ENCODE measurements around the gene ENTPD8. TPM values are rescaled to one million over a fixed set of nuclear protein-coding genes. Genes with fewer than 3 reads are reported as not detected.

ENTPD8 gene
- total and polyA plus RNA-seq, 2 of the 13 experiments (the other 11 are each of a cell fraction or from before 2014, with no cell fraction given), result 0.26 to 0.44 TPM

GRCh38 chr9:137456864-137457405, 15.8 kb upstream of the ENTPD8 start:
- peak overlapping the region; percentile 96 for H3K4me2 ChIP-seq (ENCODE audit: low read depth, low read length)
- ChIA-PET CTCF (ENCODE audit: low intra/inter-chr PET ratio, low total read pairs) (no interaction called here), POLR2A (no interaction called here)
- peaks cover 12 to 36% of the 10 kb centered on the region in 2 experiments for H3K36me3 ChIP-seq (replicated peaks in 1 of 2; ENCODE audit: control insufficient read depth in 1 of 2, insufficient read depth in 2 of 2, low read length in 2 of 2)
- H3K79me2 ChIP-seq (ENCODE audit: insufficient read depth, low read length), result peaks cover 31% of the 10 kb centered on the region
- BruUV-seq (replicated peaks), result no TSS peak
- no peaks in the 10 kb centered on the region for H3K9me3 ChIP-seq (ENCODE audit: low read length)
- H3K27me3 ChIP-seq (ENCODE audit: control insufficient read depth in 1 of 2, insufficient read depth in 2 of 2, low read length in 2 of 2), result no peaks in the 10 kb centered on the region
- WGBS (ENCODE audit: low lambda C conversion rate), result 93% methylated on average over 10 of the region's 10 CpGs
- peak overlapping the region; percentile 15 to 95 (median 95); a peak in 5 of 6 replicates for H3K4me3 ChIP-seq (replicated peaks in 1 of 3; ENCODE audit: insufficient read depth in 1 of 3, low read depth in 2 of 3, low read length in 3 of 3)
- DNase-seq (ENCODE audit: low spot score), result no peak
- H3K9ac ChIP-seq (ENCODE audit: insufficient read depth, low read depth, low read length), result peak overlapping the region; percentile 70
- no peak for FAIRE-seq
- in situ Hi-C loops (cut with HindIII; ENCODE audit: extremely low pct_ligation_motif_present, low pct_unique_long_range_greater_than_20kb), result no loop called here
- H4K20me1 ChIP-seq (ENCODE audit: insufficient read depth, low read length), result peaks cover 11% of the 10 kb centered on the region; the same call in 1 of the 2 replicates
- peaks cover 79% of the 10 kb centered on the region for H3K4me1 ChIP-seq (ENCODE audit: insufficient read depth, low read length)
- ATAC-seq, result no peak
- intact Hi-C loops (cut with micrococcal nuclease; ENCODE audit: unreplicated experiment), result no loop called here
- H3K27ac ChIP-seq (ENCODE audit: extremely low read length, insufficient read depth, low read length), result peak overlapping the region; percentile 99
- H2AFZ ChIP-seq (ENCODE audit: low read length), result no peak overlapping the region
- TF ChIP-seq UBTF (CRISPR knock-in tag; IDR thresholded peaks at IDR 0.05), result no peak
- peak; percentile 66; the same call in 1 of the 2 replicates for TF ChIP-seq ZMYM3 (CRISPR knock-in tag; IDR thresholded peaks at IDR 0.05)
- TF ChIP-seq PRMT3 (CRISPR knock-in tag; IDR thresholded peaks at IDR 0.05; ENCODE audit: borderline replicate concordance, low read depth), result no peak
- TF ChIP-seq ZFP41 (CRISPR knock-in tag; IDR thresholded peaks at IDR 0.05; ENCODE audit: borderline replicate concordance), result 0 out of 2 replicates have a peak, but pooled peaks have one; percentile 12
- TF ChIP-seq MIXL1 (CRISPR knock-in tag; IDR thresholded peaks at IDR 0.05), result no peak
- 0 out of 2 replicates have a peak, but pooled peaks have one; percentile 24 for TF ChIP-seq TBX2 (CRISPR knock-in tag; IDR thresholded peaks at IDR 0.05; ENCODE audit: borderline replicate concordance)
- TF ChIP-seq TMF1 (CRISPR knock-in tag; IDR thresholded peaks at IDR 0.05; ENCODE audit: low read depth), result no peak
- TF ChIP-seq ZNF33A (CRISPR knock-in tag; IDR thresholded peaks at IDR 0.05; ENCODE audit: borderline replicate concordance), result no peak
- TF ChIP-seq CEBPZ (IDR thresholded peaks at IDR 0.05; ENCODE audit: low read length), result no peak
- TF ChIP-seq FOXJ3 (CRISPR knock-in tag; IDR thresholded peaks at IDR 0.05; ENCODE audit: borderline replicate concordance), result no peak
- no peak for TF ChIP-seq RFXAP (CRISPR knock-in tag; IDR thresholded peaks at IDR 0.05; ENCODE audit: borderline replicate concordance)
- TF ChIP-seq HOXD1 (CRISPR knock-in tag; IDR thresholded peaks at IDR 0.05), result no peak
- TF ChIP-seq ZNF543 (CRISPR knock-in tag; IDR thresholded peaks at IDR 0.05), result no peak
- no peak for TF ChIP-seq SALL2 (CRISPR knock-in tag; IDR thresholded peaks at IDR 0.05)
- TF ChIP-seq THAP8 (CRISPR knock-in tag; IDR thresholded peaks at IDR 0.05; ENCODE audit: borderline replicate concordance), result no peak
- TF ChIP-seq ZNF24 (IDR thresholded peaks at IDR 0.05), result no peak
- no peak for TF ChIP-seq ZNF503 (CRISPR knock-in tag; IDR thresholded peaks at IDR 0.05)
